GM12891 (cell line): ENCODE measurements around the gene UNC13C.
A peak's percentile ranks its signal among the peaks of the same experiment; 100 is the strongest.

Source experiments
- DNase-seq: peaks from one replicate; pipeline ENCODE4 v3.0.0; 2011; ENCODE audit warnings: low spot score; ENCODE audit not compliant: insufficient read length
- FAIRE-seq: peaks from 2 replicates; lab custom pipeline; 2011; peaks lifted over from hg19 to GRCh38; lab: Jason Lieb, UNC
- PAX5 ChIP-seq: IDR thresholded peaks from 2 replicates; pipeline ENCODE4 v1.6.1; 2011; ENCODE audit warnings: low read length, moderate library complexity, mild to moderate bottlenecking; ENCODE audit not compliant: insufficient read depth, severe bottlenecking
- POLR2A ChIP-seq: IDR thresholded peaks from 2 replicates; pipeline ENCODE4 v1.6.1; 2011; ENCODE audit warnings: low read depth, low read length, control low read depth
- POLR2AphosphoS5 ChIP-seq: IDR thresholded peaks from 2 replicates; pipeline ENCODE4 v1.6.1; 2011; ENCODE audit warnings: low read depth, low read length, control low read depth
- POU2F2 ChIP-seq: IDR thresholded peaks from 2 replicates; pipeline ENCODE4 v1.6.1; 2011; ENCODE audit warnings: low read depth, mild to moderate bottlenecking, control low read depth, low read length, moderate library complexity
- SPI1 ChIP-seq: IDR thresholded peaks from 2 replicates; pipeline ENCODE4 v1.6.1; 2011; ENCODE audit warnings: low read depth, low read length, control low read depth
- TAF1 ChIP-seq: IDR thresholded peaks from 2 replicates; pipeline ENCODE4 v1.6.1; 2011; ENCODE audit warnings: low read depth, low read length, control low read depth

UNC13C gene

DNA sequence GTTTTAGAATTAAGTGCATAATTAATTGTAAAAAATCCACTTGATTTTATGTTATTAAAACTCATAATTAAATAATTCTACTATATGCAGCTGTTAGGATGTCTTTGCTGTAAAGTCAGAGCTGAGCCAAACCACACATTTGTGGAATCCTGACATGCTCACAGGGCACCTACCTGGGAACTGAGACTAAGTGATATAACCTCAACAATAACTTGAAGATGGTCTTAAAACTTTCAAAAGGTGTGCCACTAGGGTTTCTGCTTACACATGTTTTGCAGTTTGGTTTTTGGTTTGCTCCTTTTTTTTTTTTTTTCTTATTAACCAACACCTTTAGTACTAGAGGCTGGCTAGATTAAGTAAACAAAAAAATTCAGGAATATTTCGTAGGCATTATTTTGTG, 549.8 kb downstream of the UNC13C start:
- DNase-seq (no peak), FAIRE-seq (no peak)
- no peak for TF ChIP-seq TAF1
- no peak for TF ChIP-seq SPI1
- TF ChIP-seq POLR2AphosphoS5 = no peak
- no peak for TF ChIP-seq PAX5
- TF ChIP-seq POU2F2 = no peak
- TF ChIP-seq POLR2A = no peak

DNA sequence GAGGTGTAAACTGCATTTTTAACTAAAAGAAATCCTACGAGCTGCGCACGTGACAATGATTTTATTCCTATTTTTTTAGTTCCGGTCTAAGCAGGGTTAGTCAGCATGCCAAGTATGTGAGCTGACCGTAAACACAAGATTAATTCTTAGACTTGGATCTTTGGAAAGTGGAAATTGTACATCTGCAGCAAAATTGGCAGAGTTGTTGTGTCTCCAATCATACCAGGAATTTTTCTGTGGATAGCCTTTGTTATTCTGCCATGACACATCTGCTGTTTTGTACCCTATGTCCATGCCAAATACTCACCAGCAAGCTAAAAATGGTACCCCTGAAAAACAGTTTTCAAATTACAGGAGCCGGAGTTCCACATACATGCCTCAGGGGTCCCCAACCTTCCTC, 562.5 kb downstream of the UNC13C start:
- TF ChIP-seq POU2F2 (no peak), POLR2AphosphoS5 (no peak), PAX5 (no peak), SPI1 (no peak), POLR2A (no peak), TAF1 (no peak)
- DNase-seq (no peak), FAIRE-seq (no peak)

DNA sequence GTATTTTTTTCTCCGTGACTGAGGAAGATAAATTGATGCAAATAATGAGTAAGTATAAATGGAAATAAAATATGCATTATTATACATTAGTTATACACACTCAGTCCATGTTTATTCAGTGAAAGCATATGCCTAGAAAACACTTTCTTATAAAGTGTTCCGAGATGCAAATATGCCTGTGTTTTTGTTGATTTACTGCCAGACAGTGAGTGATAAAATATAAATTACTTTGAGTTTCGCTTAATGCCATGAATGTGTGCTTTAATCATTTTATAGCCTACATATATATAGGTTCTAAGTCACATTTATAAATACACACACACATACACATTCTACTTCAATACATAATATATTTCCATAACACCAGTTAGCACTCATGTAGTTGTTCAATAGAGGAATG, 569.2 kb downstream of the UNC13C start:
- no peak for TF ChIP-seq POU2F2
- TF ChIP-seq SPI1 = no peak
- TF ChIP-seq POLR2A = no peak
- no peak for TF ChIP-seq PAX5
- no peak for TF ChIP-seq POLR2AphosphoS5
- no peak for TF ChIP-seq TAF1
- FAIRE-seq (no peak), DNase-seq (no peak)

GRCh38 chr15:54550954-54551353, 572.7 kb downstream of the UNC13C start:
- DNase-seq (no peak), FAIRE-seq (no peak)
- TF ChIP-seq POLR2AphosphoS5 (no peak), POU2F2 (no peak), POLR2A (no peak), PAX5 (no peak)

GRCh38 chr15:54556231-54556630, 578.0 kb downstream of the UNC13C start:
- no peak for DNase-seq
- TF ChIP-seq POLR2A (no peak), PAX5 (no peak), POLR2AphosphoS5 (no peak), TAF1 (no peak)
- FAIRE-seq = no peak

- FAIRE-seq = no peak
These were observed 581.3 kb downstream of the UNC13C start for GRCh38 chr15:54559405-54560069.

GRCh38 chr15:54560417-54560816, 582.2 kb downstream of the UNC13C start:
- TF ChIP-seq SPI1 = no peak
- TF ChIP-seq POU2F2 = no peak
- no peak for TF ChIP-seq POLR2A
- TF ChIP-seq POLR2AphosphoS5 = no peak
- TF ChIP-seq PAX5 = no peak
- TF ChIP-seq TAF1 = no peak
- DNase-seq (no peak), FAIRE-seq (no peak)

More at GRCh38 chr15:54559405-54560069, 581.3 kb downstream of the UNC13C start:
- no peak for TF ChIP-seq POLR2A
- TF ChIP-seq PAX5 = no peak
- no peak for TF ChIP-seq POLR2AphosphoS5
- no peak for TF ChIP-seq SPI1
- no peak for TF ChIP-seq POU2F2
- TF ChIP-seq TAF1 = no peak
- no peak for DNase-seq

DNA sequence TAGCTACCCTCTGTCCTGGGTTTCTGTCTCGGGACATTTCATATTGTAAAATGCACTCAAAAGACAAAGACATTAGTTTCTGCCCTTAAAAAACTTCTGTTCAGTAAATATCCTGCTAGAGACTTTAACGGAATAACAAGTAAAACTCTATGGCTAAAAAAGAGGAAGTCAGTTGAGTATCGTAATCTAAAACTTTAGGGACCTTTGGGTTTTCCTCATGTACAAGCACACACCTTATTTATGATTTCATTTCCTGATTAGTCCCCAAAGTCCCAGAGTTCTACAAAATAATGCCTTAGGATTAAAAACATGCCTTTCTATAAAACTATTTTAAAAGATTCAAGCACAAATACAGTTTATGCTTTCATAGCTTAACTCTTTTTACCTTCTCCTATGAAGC, 585.9 kb downstream of the UNC13C start:
- peak; percentile 83 for TF ChIP-seq SPI1
- TF ChIP-seq POLR2AphosphoS5 = no peak
- no peak for TF ChIP-seq TAF1
- no peak for TF ChIP-seq PAX5
- FAIRE-seq (no peak), DNase-seq (no peak)

- TF ChIP-seq POLR2AphosphoS5 = no peak
- no peak for TF ChIP-seq POU2F2
- no peak for TF ChIP-seq TAF1
- TF ChIP-seq POLR2A = no peak
- DNase-seq = no peak
- FAIRE-seq = no peak
These were observed 588.4 kb downstream of the UNC13C start for GRCh38 chr15:54566654-54567053.

- FAIRE-seq = no peak
These were observed 589.3 kb downstream of the UNC13C start for GRCh38 chr15:54567408-54568035.

More at GRCh38 chr15:54567408-54568035, 589.3 kb downstream of the UNC13C start:
- no peak for TF ChIP-seq POU2F2
- TF ChIP-seq PAX5 = no peak
- no peak for TF ChIP-seq TAF1
- no peak for TF ChIP-seq SPI1
- no peak for DNase-seq
